Measurements from ENCODE around the gene RELL2. TPM values are rescaled to one million over a fixed set of nuclear protein-coding genes. Genes with fewer than 3 reads are reported as not detected.

RELL2 gene
- total RNA-seq, 2 experiments from 2014 or later = 28.0 to 43.1 TPM

DNA sequence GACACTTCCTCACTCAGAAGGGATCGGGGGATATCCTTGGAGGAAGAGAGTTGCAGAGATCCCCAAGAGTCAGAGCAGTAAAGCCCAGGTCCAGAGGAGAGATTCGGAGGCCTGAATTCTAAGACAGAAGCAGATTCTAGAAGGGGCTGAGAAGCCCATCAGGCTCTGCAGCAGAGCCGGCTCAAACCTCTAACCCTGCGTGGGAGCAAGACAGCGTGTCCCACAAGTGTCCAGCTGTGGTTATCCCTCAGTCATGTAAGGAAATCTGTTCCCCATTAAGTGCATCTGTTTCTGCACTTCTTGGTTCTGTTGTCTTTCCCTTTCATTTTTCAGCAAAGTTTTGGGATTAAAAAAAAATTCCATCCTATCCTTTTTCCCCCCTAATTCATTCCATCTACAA is 13.2 kb upstream of the RELL2 start:
- Histone ChIP-seq H3K4me2 (ENCODE audit: low read length) (peak overlapping the region; percentile 68), H4K20me1 (ENCODE audit: insufficient read depth, low read length) (no peaks in the 10 kb centered on the region), H2AFZ (ENCODE audit: low read length) (no peak overlapping the region), H3K4me1 (ENCODE audit: insufficient read depth, low read length, poor library complexity, severe bottlenecking) (peaks cover 23% of the 10 kb centered on the region), H3K27ac (ENCODE audit: low read depth, low read length, poor library complexity, severe bottlenecking) (peak overlapping the region; percentile 71), H3K9me3 (ENCODE audit: low read length) (no peaks in the 10 kb centered on the region), H3K9me2 (ENCODE audit: insufficient read depth, low read length) (no peaks in the 10 kb centered on the region), H3K4me3 (ENCODE audit: low read depth, low read length, poor library complexity, severe bottlenecking) (peak overlapping the region; percentile 31), H3K79me2 (ENCODE audit: insufficient read depth, low read depth, low read length) (no peaks in the 10 kb centered on the region), H3K36me3 (ENCODE audit: insufficient read depth, low read length) (peaks cover 88% of the 10 kb centered on the region)
- POLR2A ChIA-PET = interaction anchor here (1.1 to 8.3 kb wide), 4 partner anchors 11 to 31 kb away, joined by 4 to 101 read pairs (median 8); partner anchors contain the start of genes HDAC3 and RELL2
- TF ChIP-seq EZH2phosphoT487 (IDR thresholded peaks at IDR 0.05; ENCODE audit: borderline replicate concordance, low read depth, low read length) = no peak
- TF ChIP-seq, protein P1, sequence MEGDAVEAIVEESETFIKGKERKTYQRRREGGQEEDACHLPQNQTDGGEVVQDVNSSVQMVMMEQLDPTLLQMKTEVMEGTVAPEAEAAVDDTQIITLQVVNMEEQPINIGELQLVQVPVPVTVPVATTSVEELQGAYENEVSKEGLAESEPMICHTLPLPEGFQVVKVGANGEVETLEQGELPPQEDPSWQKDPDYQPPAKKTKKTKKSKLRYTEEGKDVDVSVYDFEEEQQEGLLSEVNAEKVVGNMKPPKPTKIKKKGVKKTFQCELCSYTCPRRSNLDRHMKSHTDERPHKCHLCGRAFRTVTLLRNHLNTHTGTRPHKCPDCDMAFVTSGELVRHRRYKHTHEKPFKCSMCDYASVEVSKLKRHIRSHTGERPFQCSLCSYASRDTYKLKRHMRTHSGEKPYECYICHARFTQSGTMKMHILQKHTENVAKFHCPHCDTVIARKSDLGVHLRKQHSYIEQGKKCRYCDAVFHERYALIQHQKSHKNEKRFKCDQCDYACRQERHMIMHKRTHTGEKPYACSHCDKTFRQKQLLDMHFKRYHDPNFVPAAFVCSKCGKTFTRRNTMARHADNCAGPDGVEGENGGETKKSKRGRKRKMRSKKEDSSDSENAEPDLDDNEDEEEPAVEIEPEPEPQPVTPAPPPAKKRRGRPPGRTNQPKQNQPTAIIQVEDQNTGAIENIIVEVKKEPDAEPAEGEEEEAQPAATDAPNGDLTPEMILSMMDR (conservative IDR thresholded peaks at IDR 0.05; ENCODE audit: low read length) = no peak
- CTCF ChIA-PET (ENCODE audit: unreplicated experiment) = no interaction called here
- intact Hi-C loops (cut with micrococcal nuclease; ENCODE audit: unreplicated experiment) = no loop called here
- no peak for DNase-seq (ENCODE audit: low spot score)
- BruUV-seq (replicated peaks) = no TSS peak

GRCh38 chr5:141628175-141628788 is 8.5 kb upstream of the RELL2 start:
- DNase-seq (ENCODE audit: low spot score) = no peak
- TF ChIP-seq EZH2phosphoT487 (IDR thresholded peaks at IDR 0.05; ENCODE audit: borderline replicate concordance, low read depth, low read length) = no peak
- TF ChIP-seq, protein P1 (conservative IDR thresholded peaks at IDR 0.05; ENCODE audit: low read length) = no peak
- intact Hi-C loops (cut with micrococcal nuclease; ENCODE audit: unreplicated experiment) = no loop called here
- POLR2A ChIA-PET = interaction anchor here (1.7 kb wide), 1 partner anchor 8 kb away, joined by 10 read pairs; the partner anchor contains the start of genes HDAC3 and RELL2
- Histone ChIP-seq H4K20me1 (ENCODE audit: insufficient read depth, low read length) (no peaks in the 10 kb centered on the region; the same call in 1 of the 2 replicates), H3K4me3 (ENCODE audit: low read depth, low read length, poor library complexity, severe bottlenecking) (no peak overlapping the region), H3K9me3 (ENCODE audit: low read length) (no peaks in the 10 kb centered on the region), H2AFZ (ENCODE audit: low read length) (no peak overlapping the region), H3K4me1 (ENCODE audit: insufficient read depth, low read length, poor library complexity, severe bottlenecking) (peaks cover 8% of the 10 kb centered on the region), H3K9me2 (ENCODE audit: insufficient read depth, low read length) (no peaks in the 10 kb centered on the region), H3K4me2 (ENCODE audit: low read length) (no peak overlapping the region), H3K27ac (ENCODE audit: low read depth, low read length, poor library complexity, severe bottlenecking) (no peak overlapping the region), H3K36me3 (ENCODE audit: insufficient read depth, low read length) (peaks cover 93% of the 10 kb centered on the region), H3K79me2 (ENCODE audit: insufficient read depth, low read depth, low read length) (peaks cover 12% of the 10 kb centered on the region; the same call in 1 of the 2 replicates)
- CTCF ChIA-PET (ENCODE audit: unreplicated experiment) = no interaction called here
- BruUV-seq (replicated peaks) = no TSS peak

- Histone ChIP-seq H3K4me1 (ENCODE audit: insufficient read depth, low read length, poor library complexity, severe bottlenecking) (peaks cover 20% of the 10 kb centered on the region), H3K27ac (ENCODE audit: low read depth, low read length, poor library complexity, severe bottlenecking) (no peak overlapping the region), H4K20me1 (ENCODE audit: insufficient read depth, low read length) (no peaks in the 10 kb centered on the region; the same call in 1 of the 2 replicates), H3K4me3 (ENCODE audit: low read depth, low read length, poor library complexity, severe bottlenecking) (no peak overlapping the region), H3K36me3 (ENCODE audit: insufficient read depth, low read length) (peaks cover 81% of the 10 kb centered on the region), H2AFZ (ENCODE audit: low read length) (no peak overlapping the region), H3K9me2 (ENCODE audit: insufficient read depth, low read length) (no peaks in the 10 kb centered on the region), H3K9me3 (ENCODE audit: low read length) (no peaks in the 10 kb centered on the region), H3K79me2 (ENCODE audit: insufficient read depth, low read depth, low read length) (peaks cover 33% of the 10 kb centered on the region), H3K4me2 (ENCODE audit: low read length) (no peak overlapping the region)
- ChIA-PET CTCF (ENCODE audit: unreplicated experiment) (interaction anchor here (1.3 kb wide), 1 partner anchor 11 kb away, joined by 3 read pairs; no protein-coding TSS in a partner anchor), POLR2A (interaction anchor here (0.6 to 8.6 kb wide), 6 partner anchors 8 to 215 kb away, joined by 3 to 101 read pairs (median 4); partner anchors contain the start of gene DIAPH1)
- no peak for TF ChIP-seq EZH2phosphoT487 (IDR thresholded peaks at IDR 0.05; ENCODE audit: borderline replicate concordance, low read depth, low read length)
- DNase-seq (ENCODE audit: low spot score) = no peak
- intact Hi-C loops (cut with micrococcal nuclease; ENCODE audit: unreplicated experiment) = no loop called here
- no TSS peak for BruUV-seq (replicated peaks)
Measured at GRCh38 chr5:141630570-141631140, 6.1 kb upstream of the RELL2 start.

All from OCI-LY7 (cell line).